Measurements from ENCODE around the gene C1orf52. TPM values are rescaled to one million over a fixed set of nuclear protein-coding genes. Genes with fewer than 3 reads are reported as not detected.

C1orf52 gene
- total and polyA plus RNA-seq, 9 of the 15 experiments (the other 6 are each of a cell fraction or from before 2014, with no cell fraction given) = 17.0 to 38.5 (median 33.0) TPM

DNA sequence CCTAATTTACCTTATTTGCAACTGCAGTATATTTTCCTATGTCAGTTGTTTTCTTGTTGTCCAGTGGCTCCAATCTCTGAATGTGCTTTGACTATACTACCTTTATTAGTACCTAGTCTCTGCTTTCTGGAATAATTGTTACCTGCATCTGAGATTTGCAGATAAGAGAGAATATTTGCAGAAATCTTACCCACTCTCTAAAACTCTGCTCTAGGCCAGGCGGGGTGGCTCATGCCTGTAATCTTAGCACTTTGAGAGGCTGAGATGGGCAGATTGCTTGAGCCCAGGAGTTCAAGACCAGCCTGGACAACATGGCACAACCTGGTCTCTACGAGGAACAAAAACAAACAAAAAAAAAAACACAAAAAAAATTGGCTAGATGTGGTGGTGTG, 56.6 kb downstream of the C1orf52 start:
- WGBS (ENCODE audit: insufficient coverage, low coverage, missing lambda C conversion rate) = 91% methylated on average over 1 of the region's 2 CpGs
- Histone ChIP-seq H3K4me2 (ENCODE audit: insufficient read depth, low read length) (peak overlapping the region; percentile 81; the same call in 1 of the 2 replicates), H3K27me3 (ENCODE audit: control insufficient read depth in 2 of 2, insufficient read depth in 2 of 2, low read length in 2 of 2) (no peaks in the 10 kb centered on the region), H3K79me2 (ENCODE audit: control insufficient read depth, insufficient read depth, low read length) (peaks cover 31% of the 10 kb centered on the region), H3K9me1 (ENCODE audit: control insufficient read depth, insufficient read depth, low read length) (no peaks in the 10 kb centered on the region), H3K9me3 (replicated peaks; ENCODE audit: control insufficient read depth, insufficient read depth, low read depth, low read length) (no peaks in the 10 kb centered on the region), H4K20me1 (replicated peaks; ENCODE audit: control insufficient read depth, insufficient read depth, low read length) (no peaks in the 10 kb centered on the region), H2AFZ (ENCODE audit: low read depth, low read length) (no peak overlapping the region), H3K27ac (ENCODE audit: extremely low read depth, low read depth, low read length) (no peak overlapping the region), H3K36me3 (ENCODE audit: control insufficient read depth, insufficient read depth, low read length) (no peaks in the 10 kb centered on the region), H3K4me1 (replicated peaks in 1 of 2; ENCODE audit: control insufficient read depth in 2 of 2, insufficient read depth in 2 of 2, low read length in 2 of 2) (peaks cover 0 to 17% of the 10 kb centered on the region in 2 experiments; a peak in 4 of 5 replicates), H3K9ac (ENCODE audit: insufficient read depth in 1 of 2, low read depth in 2 of 2, low read length in 2 of 2) (no peak overlapping the region), H3K4me3 (no peak overlapping the region)
- BruUV-seq (replicated peaks) = no TSS peak
- no peak for FAIRE-seq
- no peak for DNase-seq (ENCODE audit: extremely low read depth in 1 of 4, low spot score in 3 of 4)
- ATAC-seq = no peak
- intact Hi-C loops (cut with micrococcal nuclease) = loop anchor here (5.0 kb wide), 2 partner anchors 39 to 54 kb away; partner anchors contain the start of gene C1orf52
- ChIA-PET POLR2A (interaction anchor here (0.8 kb wide), 1 partner anchor 22 kb away, joined by 3 read pairs; no protein-coding TSS in a partner anchor), CTCF (ENCODE audit: low intra/inter-chr PET ratio) (no interaction called here)
- in situ Hi-C loops (cut with MboI) = no loop called here
- no peak for TF ChIP-seq ZC3H4 (CRISPR knock-in tag; IDR thresholded peaks at IDR 0.05; ENCODE audit: borderline replicate concordance)
- TF ChIP-seq, protein P1, sequence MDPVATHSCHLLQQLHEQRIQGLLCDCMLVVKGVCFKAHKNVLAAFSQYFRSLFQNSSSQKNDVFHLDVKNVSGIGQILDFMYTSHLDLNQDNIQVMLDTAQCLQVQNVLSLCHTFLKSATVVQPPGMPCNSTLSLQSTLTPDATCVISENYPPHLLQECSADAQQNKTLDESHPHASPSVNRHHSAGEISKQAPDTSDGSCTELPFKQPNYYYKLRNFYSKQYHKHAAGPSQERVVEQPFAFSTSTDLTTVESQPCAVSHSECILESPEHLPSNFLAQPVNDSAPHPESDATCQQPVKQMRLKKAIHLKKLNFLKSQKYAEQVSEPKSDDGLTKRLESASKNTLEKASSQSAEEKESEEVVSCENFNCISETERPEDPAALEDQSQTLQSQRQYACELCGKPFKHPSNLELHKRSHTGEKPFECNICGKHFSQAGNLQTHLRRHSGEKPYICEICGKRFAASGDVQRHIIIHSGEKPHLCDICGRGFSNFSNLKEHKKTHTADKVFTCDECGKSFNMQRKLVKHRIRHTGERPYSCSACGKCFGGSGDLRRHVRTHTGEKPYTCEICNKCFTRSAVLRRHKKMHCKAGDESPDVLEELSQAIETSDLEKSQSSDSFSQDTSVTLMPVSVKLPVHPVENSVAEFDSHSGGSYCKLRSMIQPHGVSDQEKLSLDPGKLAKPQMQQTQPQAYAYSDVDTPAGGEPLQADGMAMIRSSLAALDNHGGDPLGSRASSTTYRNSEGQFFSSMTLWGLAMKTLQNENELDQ (CRISPR knock-in tag; IDR thresholded peaks at IDR 0.05; ENCODE audit: borderline replicate concordance) = no peak
- TF ChIP-seq GABPA (tag; conservative IDR thresholded peaks at IDR 0.05; ENCODE audit: low read depth) = no peak
- TF ChIP-seq MYC (IDR thresholded peaks at IDR 0.05; ENCODE audit: low read depth, low read length) = no peak
- no peak for TF ChIP-seq MYC (CRISPR knock-in tag; IDR thresholded peaks at IDR 0.05; ENCODE audit: borderline replicate concordance, low read depth)
- TF ChIP-seq, protein P2, sequence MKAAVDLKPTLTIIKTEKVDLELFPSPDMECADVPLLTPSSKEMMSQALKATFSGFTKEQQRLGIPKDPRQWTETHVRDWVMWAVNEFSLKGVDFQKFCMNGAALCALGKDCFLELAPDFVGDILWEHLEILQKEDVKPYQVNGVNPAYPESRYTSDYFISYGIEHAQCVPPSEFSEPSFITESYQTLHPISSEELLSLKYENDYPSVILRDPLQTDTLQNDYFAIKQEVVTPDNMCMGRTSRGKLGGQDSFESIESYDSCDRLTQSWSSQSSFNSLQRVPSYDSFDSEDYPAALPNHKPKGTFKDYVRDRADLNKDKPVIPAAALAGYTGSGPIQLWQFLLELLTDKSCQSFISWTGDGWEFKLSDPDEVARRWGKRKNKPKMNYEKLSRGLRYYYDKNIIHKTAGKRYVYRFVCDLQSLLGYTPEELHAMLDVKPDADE (conservative IDR thresholded peaks at IDR 0.05; ENCODE audit: control insufficient read depth, low read depth, low read length) = no peak
- TF ChIP-seq SIN3A (IDR thresholded peaks at IDR 0.05; ENCODE audit: borderline replicate concordance in 2 of 2, control insufficient read depth in 1 of 2, low read depth in 2 of 2, low read length in 2 of 2) = no peak
- TF ChIP-seq NFE2 (IDR thresholded peaks at IDR 0.05; ENCODE audit: low read depth) = no peak
- no peak for TF ChIP-seq ETV6 (IDR thresholded peaks at IDR 0.05; ENCODE audit: borderline replicate concordance in 1 of 2, low read depth in 2 of 2, low read length in 1 of 2)
- TF ChIP-seq ETV6 (CRISPR knock-in tag; IDR thresholded peaks at IDR 0.05; ENCODE audit: borderline replicate concordance) = no peak
- no peak for TF ChIP-seq ZNF778 (CRISPR knock-in tag; IDR thresholded peaks at IDR 0.05)
- TF ChIP-seq, protein P3, sequence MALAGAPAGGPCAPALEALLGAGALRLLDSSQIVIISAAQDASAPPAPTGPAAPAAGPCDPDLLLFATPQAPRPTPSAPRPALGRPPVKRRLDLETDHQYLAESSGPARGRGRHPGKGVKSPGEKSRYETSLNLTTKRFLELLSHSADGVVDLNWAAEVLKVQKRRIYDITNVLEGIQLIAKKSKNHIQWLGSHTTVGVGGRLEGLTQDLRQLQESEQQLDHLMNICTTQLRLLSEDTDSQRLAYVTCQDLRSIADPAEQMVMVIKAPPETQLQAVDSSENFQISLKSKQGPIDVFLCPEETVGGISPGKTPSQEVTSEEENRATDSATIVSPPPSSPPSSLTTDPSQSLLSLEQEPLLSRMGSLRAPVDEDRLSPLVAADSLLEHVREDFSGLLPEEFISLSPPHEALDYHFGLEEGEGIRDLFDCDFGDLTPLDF (CRISPR knock-in tag; IDR thresholded peaks at IDR 0.05) = no peak
- TF ChIP-seq SMARCE1 (IDR thresholded peaks at IDR 0.05) = no peak
- TF ChIP-seq ARID2 (IDR thresholded peaks at IDR 0.05) = no peak
- TF ChIP-seq RNF2 (IDR thresholded peaks at IDR 0.05) = no peak
- no peak for TF ChIP-seq TAF15 (IDR thresholded peaks at IDR 0.05; ENCODE audit: low read depth, low read length)
- no peak for TF ChIP-seq DACH1 (IDR thresholded peaks at IDR 0.05; ENCODE audit: partially characterized antibody)
- TF ChIP-seq TAL1 (IDR thresholded peaks at IDR 0.05) = no peak
